ENCODE results near the gene SAA2.

DNA sequence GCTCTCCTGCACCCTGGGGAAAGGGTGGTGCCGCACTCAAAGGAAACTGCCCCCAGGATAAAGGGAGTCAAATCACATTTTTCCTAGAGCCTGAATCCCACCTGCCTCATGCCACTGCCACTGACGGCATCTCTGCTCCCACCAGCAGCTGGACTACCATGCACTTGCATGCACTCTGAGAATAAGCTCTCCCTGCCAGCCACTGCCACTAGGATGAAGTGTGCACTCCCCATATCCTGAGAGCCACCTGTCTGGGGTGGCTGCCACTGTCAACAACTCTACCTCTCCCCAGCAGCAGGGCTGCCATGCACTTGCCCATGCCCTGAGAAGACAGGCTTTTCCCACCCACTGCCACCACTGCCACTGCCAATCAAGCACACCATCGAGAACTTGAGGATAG, 44.2 kb downstream of the SAA2 start:
- TF ChIP-seq EZH2 (IDR thresholded peaks at IDR 0.05; ENCODE audit: insufficient read depth, poor library complexity, severe bottlenecking), result no peak
- TF ChIP-seq EZH2phosphoT487 (IDR thresholded peaks at IDR 0.05; ENCODE audit: insufficient read depth, low read depth), result no peak

All from GM23248 (cell line).